Endothelial cell (in vitro differentiated cells): ENCODE data around the gene CPSF3. TPM values are rescaled to one million over a fixed set of nuclear protein-coding genes. Genes with fewer than 3 reads are reported as not detected.
A peak's percentile ranks its signal among the peaks of the same experiment; 100 is the strongest.

ENCODE experiments used
- DNase-seq: peaks from one replicate; pipeline ENCODE4 v3.0.0; 2021; ENCODE audit warnings: low spot score
- H3K27ac Mint-ChIP-seq: one replicate; pipeline ENCODE4 v1.8.0; 2021; ENCODE audit warnings: mixed read lengths, inconsistent platforms; ENCODE audit not compliant: unreplicated experiment
- H3K27me3 Mint-ChIP-seq: one replicate; pipeline ENCODE4 v1.8.0; 2021; ENCODE audit warnings: mild to moderate bottlenecking, moderate library complexity, mixed read lengths, inconsistent platforms; ENCODE audit not compliant: unreplicated experiment
- H3K36me3 Mint-ChIP-seq: one replicate; pipeline ENCODE4 v1.8.0; 2021; ENCODE audit warnings: mild to moderate bottlenecking, low read depth, mixed read lengths, inconsistent platforms; ENCODE audit not compliant: unreplicated experiment
- H3K4me1 Mint-ChIP-seq: one replicate; pipeline ENCODE4 v1.8.0; 2021; ENCODE audit warnings: mild to moderate bottlenecking, mixed read lengths, inconsistent platforms; ENCODE audit not compliant: unreplicated experiment
- H3K4me3 Mint-ChIP-seq: one replicate; pipeline ENCODE4 v1.8.0; 2021; ENCODE audit warnings: mild to moderate bottlenecking, mixed read lengths, inconsistent platforms; ENCODE audit not compliant: unreplicated experiment
- H3K9me3 Mint-ChIP-seq: one replicate; pipeline ENCODE4 v1.8.0; 2021; ENCODE audit warnings: mixed read lengths, inconsistent platforms; ENCODE audit not compliant: unreplicated experiment
- CTCF ChIP-seq: fragments of 200-600 bp; sonication (generic); IDR thresholded peaks from one replicate; pipeline ENCODE4 v1.5.0; 2021; ENCODE audit warnings: antibody characterized with exemption; ENCODE audit not compliant: unreplicated experiment
- total RNA-seq: library from RNA; stranded (reverse); fragmentation: NEBNext Ultra II Directional; extraction: Animal tissue kit (Norgen Biotek cat#: 25700); gene quantifications from one replicate; pipeline ENCODE4 v1.2.1, GENCODE V29; 2021; ENCODE audit not compliant: unreplicated experiment

The CPSF3 gene
- total RNA-seq, 1 donor from 2014 or later, result 55.2 TPM

DNA sequence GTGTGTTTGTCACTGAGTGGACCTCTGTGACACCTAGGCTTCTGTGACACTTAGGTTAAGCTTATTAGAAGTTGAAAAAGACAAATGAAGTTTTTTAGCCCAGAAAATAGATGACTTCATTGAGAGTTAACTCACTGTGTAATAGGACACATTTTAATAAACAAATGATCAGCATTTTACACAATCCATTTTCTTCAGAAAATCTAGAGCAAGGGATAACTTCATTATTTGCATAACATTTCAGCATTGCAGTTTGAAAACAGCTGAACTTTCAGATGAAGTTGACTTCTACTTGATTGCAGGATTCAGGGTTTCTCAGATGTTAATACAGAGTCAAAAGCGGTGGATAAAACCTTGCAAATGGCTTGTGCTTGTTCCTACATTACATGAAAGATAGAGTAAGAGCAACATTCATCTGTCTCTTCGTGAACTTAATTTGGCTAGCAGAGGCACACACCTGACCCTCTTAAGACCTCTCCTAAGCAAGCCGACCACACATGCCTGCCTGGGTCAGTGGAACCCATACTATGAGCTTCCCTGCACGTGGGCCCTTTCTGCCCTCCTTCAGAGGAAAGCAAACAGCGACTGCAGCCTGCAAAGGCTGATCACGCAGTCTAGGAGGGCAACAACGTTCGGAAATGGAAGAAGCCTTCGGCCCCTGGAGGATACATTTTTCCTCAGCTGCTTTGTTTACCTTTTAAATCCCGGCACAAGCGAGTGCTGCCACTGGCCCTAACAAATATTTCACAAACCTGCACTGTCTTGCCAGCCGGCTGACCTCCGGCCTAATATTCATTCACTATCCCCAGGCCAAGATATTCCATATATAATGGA, 16.7 kb upstream of the CPSF3 start:
- H3K27ac Mint-ChIP-seq, result no peak overlapping the region
- H3K4me1 Mint-ChIP-seq, result no peaks in the 10 kb centered on the region
- peak overlapping the region; percentile 15 for H3K4me3 Mint-ChIP-seq
- no peaks in the 10 kb centered on the region for H3K27me3 Mint-ChIP-seq
- no peak for DNase-seq
- H3K9me3 Mint-ChIP-seq, result no peaks in the 10 kb centered on the region
- TF ChIP-seq CTCF, result no peak
- H3K36me3 Mint-ChIP-seq, result peaks cover 13% of the 10 kb centered on the region

GRCh38 chr2:9407363-9407811, 16.1 kb upstream of the CPSF3 start:
- H3K4me1 Mint-ChIP-seq, result no peaks in the 10 kb centered on the region
- H3K27ac Mint-ChIP-seq, result no peak overlapping the region
- TF ChIP-seq CTCF, result no peak
- peaks cover 13% of the 10 kb centered on the region for H3K36me3 Mint-ChIP-seq
- DNase-seq, result no peak
- no peaks in the 10 kb centered on the region for H3K9me3 Mint-ChIP-seq
- H3K4me3 Mint-ChIP-seq, result no peak overlapping the region
- H3K27me3 Mint-ChIP-seq, result no peaks in the 10 kb centered on the region

DNA sequence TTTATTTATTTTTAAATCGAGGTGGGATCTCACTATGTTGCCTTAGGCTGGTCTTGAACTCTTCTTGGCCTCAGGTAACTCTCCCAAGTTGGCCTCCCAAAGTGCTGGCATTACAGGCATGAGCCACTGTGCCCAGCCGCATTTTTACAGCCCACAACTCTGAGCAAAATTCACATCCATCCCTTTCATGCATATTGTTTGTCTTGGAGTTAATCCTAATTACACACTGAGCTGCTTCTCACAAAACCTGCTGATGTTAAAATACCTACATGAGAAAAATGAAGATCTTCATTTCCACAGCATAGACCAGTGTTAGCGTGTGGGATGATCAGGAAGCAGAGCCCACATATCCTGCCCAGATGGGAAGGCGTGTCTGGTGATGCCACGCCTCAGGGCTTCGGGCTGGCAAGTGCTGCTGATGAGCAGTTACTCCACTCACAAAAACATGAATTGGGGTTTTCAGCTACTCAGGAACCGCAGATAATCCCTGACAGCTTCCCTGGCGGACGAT, 14.8 kb upstream of the CPSF3 start:
- Mint-ChIP-seq H3K9me3 (no peaks in the 10 kb centered on the region), H3K36me3 (peaks cover 10% of the 10 kb centered on the region), H3K4me1 (no peaks in the 10 kb centered on the region), H3K4me3 (no peak overlapping the region), H3K27me3 (peaks cover under 1% of the 10 kb centered on the region), H3K27ac (no peak overlapping the region)
- TF ChIP-seq CTCF, result no peak
- DNase-seq, result no peak

DNA sequence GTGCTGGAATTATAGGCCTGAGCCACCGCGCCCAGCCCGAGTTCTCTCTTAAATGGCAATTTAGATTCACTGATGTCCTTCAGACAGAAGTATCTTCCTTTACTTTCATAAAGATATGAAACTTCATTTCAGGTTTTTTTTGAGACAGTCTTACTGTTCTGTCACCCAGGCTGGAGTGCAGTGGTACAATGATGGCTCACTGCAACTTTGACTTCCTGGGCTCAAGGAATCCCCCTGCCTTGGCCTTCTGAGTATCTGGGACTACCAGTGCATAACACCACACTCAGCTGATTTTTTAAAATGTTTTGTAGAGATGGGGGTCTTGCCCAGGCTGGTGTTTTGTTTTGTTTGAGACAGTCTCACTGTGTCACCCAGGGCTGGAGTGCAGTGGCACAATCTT, 13.3 kb upstream of the CPSF3 start:
- Mint-ChIP-seq H3K27me3 (peaks cover 3% of the 10 kb centered on the region), H3K36me3 (peaks cover 15% of the 10 kb centered on the region), H3K4me3 (no peak overlapping the region), H3K9me3 (no peaks in the 10 kb centered on the region), H3K4me1 (no peaks in the 10 kb centered on the region), H3K27ac (no peak overlapping the region)
- DNase-seq, result no peak
- TF ChIP-seq CTCF, result no peak

DNA sequence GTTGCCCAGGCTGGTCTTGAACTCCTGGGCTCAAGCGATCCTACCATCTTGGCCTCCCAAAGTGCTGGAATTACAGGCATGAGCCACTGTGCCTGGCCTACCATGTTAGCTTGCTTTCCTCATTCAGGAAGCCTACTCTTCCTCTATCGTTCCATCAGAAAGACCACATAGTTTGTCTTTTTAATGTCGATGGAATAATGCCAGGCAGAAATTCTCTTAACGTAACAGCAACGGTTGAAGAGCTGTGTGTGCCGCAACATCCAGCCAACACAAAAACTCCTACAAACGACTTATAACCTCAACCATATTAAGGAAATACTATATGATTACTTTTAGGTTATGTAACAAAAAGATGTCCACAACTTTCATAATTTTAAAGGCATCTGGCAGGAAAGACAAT, 10.7 kb upstream of the CPSF3 start:
- H3K36me3 Mint-ChIP-seq, result peaks cover 16% of the 10 kb centered on the region
- no peak overlapping the region for H3K27ac Mint-ChIP-seq
- DNase-seq, result no peak
- no peaks in the 10 kb centered on the region for H3K4me1 Mint-ChIP-seq
- TF ChIP-seq CTCF, result no peak
- H3K27me3 Mint-ChIP-seq, result peaks cover 3% of the 10 kb centered on the region
- H3K9me3 Mint-ChIP-seq, result no peaks in the 10 kb centered on the region
- no peak overlapping the region for H3K4me3 Mint-ChIP-seq
